Right lobe of liver (tissue), 6 donors: ENCODE results near the gene ANKS1B. TPM values are rescaled to one million over a fixed set of nuclear protein-coding genes. Genes with fewer than 3 reads are reported as not detected.
A peak's percentile ranks its signal among the peaks of the same experiment; 100 is the strongest.

Experiments used
- ATAC-seq, 4 donors: fragments of 200-7000 bp; cut with Tn5 transposase; one replicate each; pipeline ENCODE4 v1.9.1; 2020; ENCODE audit warnings: mild to moderate bottlenecking in 4 of 4, moderate library complexity in 4 of 4
- DNase-seq, 3 donors: peaks; one replicate each; pipeline ENCODE4 v3.0.0-alpha.2; 2020
- H3K27ac ChIP-seq, 3 donors: fragments of 200-600 bp; one replicate each; pipeline ENCODE4 v1.8.0; 2022
- H3K27me3 ChIP-seq, 2 donors: fragments of 200-600 bp; one replicate each; pipeline ENCODE4 v1.8.0; 2022
- H3K36me3 ChIP-seq, 4 donors: fragments of 200-600 bp; sonication (generic) in 1 of 4; one replicate each; pipeline versions ENCODE4 v1.5.1 to v1.8.0; 2017 to 2022; ENCODE audit warnings: control low read depth in 1 of 4
- H3K4me1 ChIP-seq, 4 donors: fragments of 200-600 bp; sonication (generic) in 1 of 4; one replicate each; pipeline versions ENCODE4 v1.5.1 to v1.8.0; 2017 to 2022; ENCODE audit warnings: control low read depth in 1 of 4
- H3K4me3 ChIP-seq, 3 donors: fragments of 200-600 bp; one replicate each; pipeline ENCODE4 v1.8.0; 2022
- H3K9me3 ChIP-seq, 4 donors: fragments of 200-600 bp; sonication (generic) in 1 of 4; one replicate each; pipeline versions ENCODE4 v1.5.1 to v1.8.0; 2017 to 2022; ENCODE audit warnings: control low read depth in 1 of 4
- CTCF ChIP-seq, 4 donors: fragments of 200-600 bp in 3 of 4; fragments of 450-650 bp in 1 of 4; IDR thresholded peaks; one replicate each; pipeline versions ENCODE4 v1.5.1 to v1.8.0; 2016 to 2022; ENCODE audit warnings: antibody characterized with exemption in 4 of 4, mild to moderate bottlenecking in 2 of 4
- POLR2A ChIP-seq: fragments of 450-650 bp; IDR thresholded peaks from one replicate; pipeline ENCODE4 v1.6.1; 2017; ENCODE audit warnings: antibody characterized with exemption, mild to moderate bottlenecking
- WGBS: methylation state at CpG from one replicate; pipeline ENCODE4 v1.1.6; 2018; ENCODE audit warnings: low coverage, low lambda C conversion rate; ENCODE audit not compliant: insufficient coverage; ENCODE audit errors: missing lambda C conversion rate; 5-methylcytosine and 5-hydroxymethylcytosine counted together
- intact Hi-C, 2 donors: fragments of 100-400 bp; cut with DNase I; formaldehyde crosslinking; loops; one replicate each; pipeline versions ENCODE4 v1.11.2 to v1.14.1; 2022
- total RNA-seq, 6 experiments: library from RNA; depleted of rRNA in 2 of 6; stranded (reverse); fragments of >200 nt in 2 of 6; fragmentation: NEBNext Ultra II Directional in 3 of 6; extraction: Animal tissue kit (Norgen Biotek cat#: 25700) in 3 of 6; gene quantifications; one replicate each; pipeline versions ENCODE4 v1.1.0 to v1.2.4, GENCODE V29; 2016 to 2023
- donor health status: DM: no; HTN: yes; CAD: no.
- donor health status: DM: no; HTN: no; CAD: no.
- donor health status: DM: no; HTN: no; CAD: no.
- donor health status: DM: no; HTN: yes; CAD: no.
- donor health status: DM: no; HTN: yes; CAD: no.

The ANKS1B gene
- total RNA-seq, 6 experiments from 2014 or later = 0.17 to 1.9 (median 0.44) TPM; not detected in 1

GRCh38 chr12:99522456-99522855, 462.3 kb downstream of the ANKS1B start:
- intact Hi-C loops = no loop called here
- no peak for DNase-seq
- TF ChIP-seq POLR2A (no peak), CTCF (IDR thresholded peaks at IDR 0.05) (no peak)

GRCh38 chr12:99521664-99522063, 463.1 kb downstream of the ANKS1B start:
- ATAC-seq = peak in 3 of 4 donors; percentile 19 to 27 (median 20)
- intact Hi-C loops = no loop called here

More at GRCh38 chr12:99522456-99522855, 462.3 kb downstream of the ANKS1B start:
- Histone ChIP-seq H3K27me3 (no peaks in the 10 kb centered on the region), H3K27ac (no peak overlapping the region), H3K36me3 (no peaks in the 10 kb centered on the region), H3K4me3 (no peak overlapping the region), H3K4me1 (no peaks in the 10 kb centered on the region), H3K9me3 (no peaks in the 10 kb centered on the region)
- ATAC-seq = no peak
- WGBS = 21% methylated on average over 2 of the region's 2 CpGs

GRCh38 chr12:99513066-99513465, 471.7 kb downstream of the ANKS1B start:
- intact Hi-C loops = no loop called here
- Histone ChIP-seq H3K9me3 (no peaks in the 10 kb centered on the region), H3K4me3 (no peak overlapping the region), H3K27me3 (no peaks in the 10 kb centered on the region), H3K36me3 (no peaks in the 10 kb centered on the region), H3K27ac (no peak overlapping the region), H3K4me1 (no peaks in the 10 kb centered on the region)
- no peak for ATAC-seq
- TF ChIP-seq POLR2A = no peak
- no peak for TF ChIP-seq CTCF (IDR thresholded peaks at IDR 0.05)
- DNase-seq = no peak
- 48% methylated on average over 2 of the region's 2 CpGs for WGBS

More at GRCh38 chr12:99521664-99522063, 463.1 kb downstream of the ANKS1B start:
- WGBS = 40% methylated on average over 3 of the region's 3 CpGs
- TF ChIP-seq POLR2A (no peak), CTCF (IDR thresholded peaks at IDR 0.05) (no peak)
- Histone ChIP-seq H3K4me1 (no peaks in the 10 kb centered on the region), H3K27ac (no peak overlapping the region), H3K9me3 (no peaks in the 10 kb centered on the region), H3K4me3 (no peak overlapping the region), H3K27me3 (no peaks in the 10 kb centered on the region), H3K36me3 (no peaks in the 10 kb centered on the region)
- DNase-seq = peak in 1 of 3 donors; percentile 56

- H3K27me3 ChIP-seq = no peaks in the 10 kb centered on the region
- no peaks in the 10 kb centered on the region for H3K9me3 ChIP-seq
- ATAC-seq (no peak), DNase-seq (no peak)
- TF ChIP-seq POLR2A (no peak), CTCF (IDR thresholded peaks at IDR 0.05) (no peak)
- H3K27ac ChIP-seq = no peak overlapping the region
- 41% methylated on average over 3 of the region's 3 CpGs for WGBS
- intact Hi-C loops = no loop called here
- H3K4me1 ChIP-seq = no peaks in the 10 kb centered on the region
- no peak overlapping the region for H3K4me3 ChIP-seq
- no peaks in the 10 kb centered on the region for H3K36me3 ChIP-seq
Measured at GRCh38 chr12:99505805-99506204, 478.9 kb downstream of the ANKS1B start.

- DNase-seq = no peak
- no peak for TF ChIP-seq CTCF (IDR thresholded peaks at IDR 0.05)
- TF ChIP-seq POLR2A = no peak
- no peaks in the 10 kb centered on the region for H3K9me3 ChIP-seq
Measured at GRCh38 chr12:99498756-99499155, 486.0 kb downstream of the ANKS1B start.

More at GRCh38 chr12:99498756-99499155, 486.0 kb downstream of the ANKS1B start:
- Histone ChIP-seq H3K4me3 (no peak overlapping the region), H3K36me3 (no peaks in the 10 kb centered on the region), H3K27me3 (no peaks in the 10 kb centered on the region), H3K27ac (no peak overlapping the region), H3K4me1 (no peaks in the 10 kb centered on the region)
- 31% methylated on average over 3 of the region's 3 CpGs for WGBS
- intact Hi-C loops = no loop called here
- ATAC-seq = no peak
